A549 (cell line): ENCODE data around the gene PEX11B. TPM values are rescaled to one million over a fixed set of nuclear protein-coding genes. Genes with fewer than 3 reads are reported as not detected.

Source experiments
- ATAC-seq, 2 experiments: fragments of 200-7000 bp in 1 of 2; fragments of >200 bp in 1 of 2; cut with Nextera tagmentation in 1 of 2; cut with Tn5 transposase in 1 of 2; 3 replicates each; pipeline versions ENCODE4 v1.8.0 to v1.9.1; 2018 to 2020; ENCODE audit warnings: mild to moderate bottlenecking in 1 of 2, moderate library complexity in 1 of 2
- CTCF ChIA-PET: fragments of 300-600 bp; sonication (Branson Sonifier 250); formaldehyde crosslinking; extraction: SDS; loops from one replicate; lab custom pipeline; 2021; ENCODE audit warnings: antibody characterized with exemption, inconsistent platforms; lab: Yijun Ruan, JAX
- POLR2A ChIA-PET: fragments of 350-600 bp; formaldehyde crosslinking; extraction: SDS; loops from one replicate; lab custom pipeline; 2021; ENCODE audit warnings: antibody characterized with exemption, inconsistent platforms; lab: Yijun Ruan, JAX
- DNase-seq, 2 experiments: peaks; one replicate each; pipeline versions ENCODE4 v3.0.0 to v3.0.0-alpha.2; 2011 to 2016; ENCODE audit warnings: low read depth in 1 of 2, low spot score in 1 of 2
- FAIRE-seq: peaks from 2 replicates; lab custom pipeline; 2011; peaks lifted over from hg19 to GRCh38; lab: Jason Lieb, UNC
- H3K27ac ChIP-seq, 2 experiments: fragments of >200 bp; sonication (Bioruptor Twin); formaldehyde crosslinking; 3 replicates each; pipeline ENCODE4 v1.5.1; 2016 to 2017
- H3K4me1 ChIP-seq: fragments of >200 bp; sonication (Bioruptor Twin); formaldehyde crosslinking; 3 replicates; pipeline ENCODE4 v1.6.1; 2016
- H3K4me2 ChIP-seq: fragments of >200 bp; sonication (Bioruptor Twin); formaldehyde crosslinking; 3 replicates; pipeline ENCODE4 v1.6.1; 2016
- H3K4me3 ChIP-seq: fragments of >200 bp; sonication (Bioruptor Twin); formaldehyde crosslinking; 3 replicates; pipeline ENCODE4 v1.5.1; 2016
- H3K9me3 ChIP-seq: fragments of >200 bp; sonication (Bioruptor Twin); formaldehyde crosslinking; 3 replicates; pipeline ENCODE4 v1.6.1; 2016
- CBX2 ChIP-seq: fragments of 200-600 bp; sonication (generic); IDR thresholded peaks from 2 replicates; pipeline ENCODE4 v1.6.1; 2016; ENCODE audit warnings: low read depth, mild to moderate bottlenecking, borderline replicate concordance
- CHD4 ChIP-seq: fragments of 200-600 bp; sonication (generic); IDR thresholded peaks from 2 replicates; pipeline ENCODE4 v1.6.1; 2016; ENCODE audit warnings: antibody characterized with exemption, mild to moderate bottlenecking, borderline replicate concordance
- CTCF ChIP-seq: fragments of >200 bp; sonication (Bioruptor Twin); formaldehyde crosslinking; IDR thresholded peaks from 3 replicates; pipeline ENCODE4 v1.5.1; 2016
- E2F6 ChIP-seq: IDR thresholded peaks from 2 replicates; pipeline ENCODE4 v1.6.1; 2012; ENCODE audit warnings: low read depth, borderline replicate concordance
- EHF ChIP-seq: fragments of 250-450 bp; sonication (Bioruptor Pico); IDR thresholded peaks from 2 replicates; pipeline ENCODE4 v1.5.0; 2020; ENCODE audit warnings: mild to moderate bottlenecking
- ESRRA ChIP-seq: fragments of 150-350 bp; IDR thresholded peaks from 2 replicates; pipeline ENCODE4 v1.6.1; 2014; ENCODE audit warnings: mild to moderate bottlenecking, low read length, borderline replicate concordance
- FOSL2 ChIP-seq, 2 experiments: fragments of 450-650 bp in 1 of 2; fragments of >200 bp in 1 of 2; sonication (Bioruptor Twin) in 1 of 2; formaldehyde crosslinking; IDR thresholded peaks; 2 replicates each; pipeline versions ENCODE4 v1.5.0 to v1.6.1; 2016 to 2020; ENCODE audit warnings: mild to moderate bottlenecking in 1 of 2, moderate library complexity in 1 of 2
- FOXS1 ChIP-seq: fragments of 250-450 bp; sonication (Bioruptor Pico); IDR thresholded peaks from 2 replicates; pipeline ENCODE4 v1.5.0; 2020; ENCODE audit warnings: mild to moderate bottlenecking, moderate library complexity
- HDAC2 ChIP-seq: fragments of 200-600 bp; sonication (generic); IDR thresholded peaks from 2 replicates; pipeline ENCODE4 v1.6.1; 2016
- HMGXB4 ChIP-seq: fragments of 250-450 bp; sonication (Bioruptor Pico); IDR thresholded peaks from 2 replicates; pipeline ENCODE4 v1.5.0; 2021; ENCODE audit warnings: mild to moderate bottlenecking, moderate library complexity, borderline replicate concordance
- HOXB5 ChIP-seq: fragments of 250-450 bp; sonication (Bioruptor Pico); IDR thresholded peaks from 2 replicates; pipeline ENCODE4 v1.5.0; 2020; ENCODE audit warnings: mild to moderate bottlenecking, moderate library complexity
- JUN ChIP-seq, 2 experiments: fragments of >200 bp; sonication (Bioruptor Twin); formaldehyde crosslinking; IDR thresholded peaks; 2 replicates in 1 of 2; 3 replicates in 1 of 2; pipeline ENCODE4 v1.6.1; 2016 to 2017
- KDM5A ChIP-seq: fragments of 200-600 bp; sonication (generic); IDR thresholded peaks from 2 replicates; pipeline ENCODE4 v1.6.1; 2016; ENCODE audit warnings: antibody characterized with exemption, mild to moderate bottlenecking
- MAX ChIP-seq: IDR thresholded peaks from 2 replicates; pipeline ENCODE4 v1.6.1; 2012
- NPAS2 ChIP-seq: fragments of 250-450 bp; sonication (Bioruptor Pico); IDR thresholded peaks from 2 replicates; pipeline ENCODE4 v1.8.0; 2022; ENCODE audit warnings: mild to moderate bottlenecking, moderate library complexity, borderline replicate concordance
- NR3C1 ChIP-seq: fragments of >200 bp; sonication (Bioruptor Twin); formaldehyde crosslinking; IDR thresholded peaks from 3 replicates; pipeline ENCODE4 v1.6.1; 2017
- POLR2A ChIP-seq: IDR thresholded peaks from 2 replicates; pipeline ENCODE4 v1.6.1; 2012; ENCODE audit warnings: mild to moderate bottlenecking, low read length
- RCOR1 ChIP-seq: fragments of 150-350 bp; IDR thresholded peaks from 2 replicates; pipeline ENCODE4 v1.6.1; 2014; ENCODE audit warnings: antibody characterized with exemption, low read length, low read depth
- TFCP2L1 ChIP-seq: fragments of 250-450 bp; sonication (Bioruptor Pico); IDR thresholded peaks from 2 replicates; pipeline ENCODE4 v1.5.0; 2021; ENCODE audit warnings: mild to moderate bottlenecking
- TP53 ChIP-seq: fragments of 250-450 bp; sonication (Bioruptor Pico); IDR thresholded peaks from 2 replicates; pipeline ENCODE4 v1.5.0; 2021; ENCODE audit warnings: mild to moderate bottlenecking, moderate library complexity
- ZNF302 ChIP-seq: fragments of 250-450 bp; sonication (Bioruptor Pico); IDR thresholded peaks from 2 replicates; pipeline ENCODE4 v1.9.0; 2021; ENCODE audit warnings: inconsistent platforms, mild to moderate bottlenecking, moderate library complexity
- WGBS: methylation state at CpG from one replicate; pipeline ENCODE4 v1.1.6; 2017; ENCODE audit errors: missing lambda C conversion rate; 5-methylcytosine and 5-hydroxymethylcytosine counted together
- polyA plus RNA-seq, 4 experiments: library from polyadenylated mRNA; depleted of rRNA in 3 of 4; stranded (reverse); fragments of >200 nt; fragmentation: RNase III in 1 of 4; extraction: RNeasy Plus Mini Kit Qiagen cat#74134 plus additional on column Dnase treatment in 1 of 4; gene quantifications; 2 replicates in 3 of 4; 3 replicates in 1 of 4; pipeline ENCODE4 v1.2.3, GENCODE V29; 2011 to 2017

Gene PEX11B
- polyA plus RNA-seq, 2 of the 4 experiments (the other 2 are of a cell fraction): 13.9 to 40.6 TPM

GRCh38 chr1:145918992-145919939, 749 bp upstream of the PEX11B start:
- CTCF ChIA-PET: interaction anchor here (1.0 to 2.0 kb wide), 6 partner anchors 8 to 88 kb away, joined by 3 to 17 read pairs (median 8); partner anchors contain the start of genes ITGA10, NUDT17 and RBM8A
- TF ChIP-seq ZNF302 (CRISPR knock-in tag): no peak
- no peak for TF ChIP-seq HMGXB4
- TF ChIP-seq KDM5A: no peak
- TF ChIP-seq CHD4: no peak
- peak; percentile 24 for TF ChIP-seq POLR2A
- TF ChIP-seq FOSL2 (IDR thresholded peaks at IDR 0.05): no peak
- TF ChIP-seq FOSL2 (CRISPR knock-in tag; IDR thresholded peaks at IDR 0.05): no peak
- TF ChIP-seq HDAC2: no peak
- TF ChIP-seq, all 56 proteins: peak for 1
- ATAC-seq (peak; percentile 92 to 93), FAIRE-seq (no peak), DNase-seq (peak; percentile 47 to 53)
- Histone ChIP-seq H3K4me1 (peaks cover 10% of the 10 kb centered on the region), H3K9me3 (no peaks in the 10 kb centered on the region), H3K4me2 (peak overlapping the region; percentile 91), H3K4me3 (peak overlapping the region; percentile 85), H3K27ac (peak overlapping the region; percentile 85 to 92)
- WGBS: 14% methylated on average over 28 of the region's 33 CpGs
- POLR2A ChIA-PET: interaction anchor here (0.7 to 2.5 kb wide), 8 partner anchors 8 to 119 kb away, joined by 4 to 23 read pairs (median 6); partner anchors contain the start of genes ANKRD34A, LIX1L, PIAS3 and POLR3GL

GRCh38 chr1:145917595-145917994, 922 bp downstream of the PEX11B start:
- peak overlapping the region; percentile 85 for H3K4me3 ChIP-seq
- POLR2A ChIA-PET: interaction anchor here (2.0 to 2.5 kb wide), 2 partner anchors 10 to 26 kb away, joined by 14 to 23 read pairs; partner anchors contain the start of gene RBM8A

GRCh38 chr1:145916745-145917144, 1.8 kb downstream of the PEX11B start:
- no peaks in the 10 kb centered on the region for H3K9me3 ChIP-seq
- no peak overlapping the region for H3K27ac ChIP-seq
- H3K4me1 ChIP-seq: peaks cover 10% of the 10 kb centered on the region
- ATAC-seq: no peak
- no peak for FAIRE-seq
- H3K4me2 ChIP-seq: no peak overlapping the region
- no peak for DNase-seq
- CTCF ChIA-PET: interaction anchor here (1.2 to 13.4 kb wide), 3 partner anchors 11 to 71 kb away, joined by 3 to 429 read pairs (median 10); partner anchors contain the start of genes NUDT17 and RBM8A
- 61% methylated on average over 5 of the region's 5 CpGs for WGBS
- TF ChIP-seq FOXS1: no peak
- no peak overlapping the region for H3K4me3 ChIP-seq
- POLR2A ChIA-PET: no interaction called here

More at GRCh38 chr1:145917595-145917994, 922 bp downstream of the PEX11B start:
- Histone ChIP-seq H3K4me2 (peak overlapping the region; percentile 91), H3K4me1 (peaks cover 10% of the 10 kb centered on the region), H3K27ac (peak overlapping the region; percentile 85 to 92), H3K9me3 (no peaks in the 10 kb centered on the region)
- FAIRE-seq: no peak
- TF ChIP-seq HOXB5 (no peak), NR3C1 (no peak), RCOR1 (no peak), JUN (IDR thresholded peaks at IDR 0.05) (no peak), ESRRA (no peak)
- CTCF ChIA-PET: interaction anchor here (1.2 to 2.4 kb wide), 2 partner anchors 26 to 72 kb away, joined by 5 to 10 read pairs; partner anchors contain the start of gene NUDT17
- no peak for ATAC-seq
- 89% methylated on average over 5 of the region's 5 CpGs for WGBS
- no peak for DNase-seq

GRCh38 chr1:145912128-145912641, 6.3 kb downstream of the PEX11B start:
- POLR2A ChIA-PET: no interaction called here
- no peak for TF ChIP-seq EHF (CRISPR knock-in tag)
- TF ChIP-seq HMGXB4: no peak
- TF ChIP-seq CTCF: no peak
- TF ChIP-seq E2F6: no peak
- TF ChIP-seq MAX: no peak
- TF ChIP-seq NPAS2 (CRISPR knock-in tag): no peak
- no peak for TF ChIP-seq TFCP2L1 (CRISPR knock-in tag)
- TF ChIP-seq CHD4: no peak
- no peak for TF ChIP-seq CBX2
- TF ChIP-seq TP53 (CRISPR knock-in tag): no peak

More at GRCh38 chr1:145912128-145912641, 6.3 kb downstream of the PEX11B start:
- no peak overlapping the region for H3K27ac ChIP-seq
- no peak for FAIRE-seq
- ATAC-seq: no peak
- CTCF ChIA-PET: interaction anchor here (1.1 to 13.4 kb wide), 9 partner anchors 10 to 95 kb away, joined by 3 to 429 read pairs (median 7); partner anchors contain the start of genes ANKRD35, NUDT17 and PIAS3
- DNase-seq: no peak
- H3K4me1 ChIP-seq: peaks cover 4% of the 10 kb centered on the region; the same call in 2 of the 3 replicates
- no peaks in the 10 kb centered on the region for H3K9me3 ChIP-seq
- no peak overlapping the region for H3K4me3 ChIP-seq
- H3K4me2 ChIP-seq: no peak overlapping the region
- 74% methylated on average over 11 of the region's 11 CpGs for WGBS
